ENCODE results near the gene TMC3.
"Not testable (repeated sequence)": the region's sequence is repeated elsewhere in the genome, so short reads cannot be mapped to it uniquely, and the experiment has no call there.

The TMC3 gene

GRCh38 chr15:81373775-81374395 lies at the start of gene TMC3:
Gene TMC3, minus strand, starts transcription at chr15:81374213. Its CDS starts 136 bp downstream, at chr15:81374077.
- DNase-seq, result no peak

- DNase-seq, result no peak
These were observed 47.4 kb upstream of the TMC3 start for GRCh38 chr15:81421461-81421860.

GRCh38 chr15:81419332-81419943 lies 45.4 kb upstream of the TMC3 start:
- DNase-seq, result no peak

GRCh38 chr15:81418891-81419290 lies 44.9 kb upstream of the TMC3 start:
- DNase-seq, result no peak

- DNase-seq, result no peak
These were observed 44.4 kb upstream of the TMC3 start for GRCh38 chr15:81418444-81418843.

- not testable (repeated sequence) for DNase-seq
These were observed 40.4 kb upstream of the TMC3 start for GRCh38 chr15:81414274-81414968.

GRCh38 chr15:81413851-81414250 lies 39.8 kb upstream of the TMC3 start:
- no peak for DNase-seq

GRCh38 chr15:81411969-81412633 lies 38.1 kb upstream of the TMC3 start:
- DNase-seq, result no peak

GRCh38 chr15:81411051-81411450 lies 37.0 kb upstream of the TMC3 start:
- no peak for DNase-seq

- peak; percentile 47 for DNase-seq
These were observed 36.3 kb upstream of the TMC3 start for GRCh38 chr15:81410318-81410753.

- no peak for DNase-seq
These were observed 33.7 kb upstream of the TMC3 start for GRCh38 chr15:81407718-81408117.

GRCh38 chr15:81407176-81407575 lies 33.2 kb upstream of the TMC3 start:
- DNase-seq, result no peak

GRCh38 chr15:81400640-81401236 lies 26.7 kb upstream of the TMC3 start:
- DNase-seq, result peak; percentile 31

- DNase-seq, result no peak
These were observed 25.0 kb upstream of the TMC3 start for GRCh38 chr15:81398910-81399551.

- no peak for DNase-seq
These were observed 24.4 kb upstream of the TMC3 start for GRCh38 chr15:81398456-81398855.

GRCh38 chr15:81394603-81395002 lies 20.6 kb upstream of the TMC3 start:
- DNase-seq, result no peak

GRCh38 chr15:81391657-81392056 lies 17.6 kb upstream of the TMC3 start:
- no peak for DNase-seq

- no peak for DNase-seq
These were observed 14.4 kb upstream of the TMC3 start for GRCh38 chr15:81388436-81388770.

GRCh38 chr15:81387621-81388435 lies 13.8 kb upstream of the TMC3 start:
- DNase-seq, result no peak

GRCh38 chr15:81386947-81387346 lies 12.9 kb upstream of the TMC3 start:
- DNase-seq, result no peak

GRCh38 chr15:81385721-81386076 lies 11.7 kb upstream of the TMC3 start:
- DNase-seq, result no peak
